Activated CD4-positive, alpha-beta T cell treated with anti-CD3 and anti-CD28 coated beads, Interleukin-2, amount 10 ng/mL, durations not matched to agents 7 days and 5 days (primary cell): ENCODE results near the gene IER3. TPM values are rescaled to one million over a fixed set of nuclear protein-coding genes. Genes with fewer than 3 reads are reported as not detected.

Experiments
- CTCF ChIA-PET: fragments of 350-600 bp; sonication (Branson Sonifier 250); formaldehyde crosslinking; loops from one replicate; lab custom pipeline; 2021; ENCODE audit warnings: antibody characterized with exemption; lab: Charles Lee
- POLR2A ChIA-PET: fragments of 350-600 bp; sonication (Branson Sonifier 250); formaldehyde crosslinking; loops from one replicate; lab custom pipeline; 2021; ENCODE audit warnings: antibody characterized with exemption; lab: Charles Lee
- DNase-seq: peaks from one replicate; pipeline ENCODE4 v3.0.0-alpha.2; 2020
- H3K27ac Mint-ChIP-seq: one replicate; pipeline ENCODE4 v1.8.0; 2021; ENCODE audit warnings: mild to moderate bottlenecking, moderate library complexity, mixed read lengths
- H3K27me3 Mint-ChIP-seq: one replicate; pipeline ENCODE4 v1.8.0; 2021; ENCODE audit warnings: mixed read lengths
- H3K36me3 Mint-ChIP-seq: one replicate; pipeline ENCODE4 v1.8.0; 2021; ENCODE audit warnings: low read depth, mixed read lengths
- H3K4me1 Mint-ChIP-seq: one replicate; pipeline ENCODE4 v1.8.0; 2021; ENCODE audit warnings: mixed read lengths
- H3K4me3 Mint-ChIP-seq: one replicate; pipeline ENCODE4 v1.8.0; 2021; ENCODE audit warnings: mild to moderate bottlenecking, moderate library complexity, mixed read lengths
- H3K9me3 Mint-ChIP-seq: one replicate; pipeline ENCODE4 v1.8.0; 2021; ENCODE audit warnings: mixed read lengths
- total RNA-seq, 2 experiments: library from RNA; stranded (reverse); gene quantifications; one replicate each; pipeline ENCODE4 v1.2.3, GENCODE V29; 2021

The IER3 gene
- total RNA-seq, 2 experiments from 2014 or later, result 30.5 to 34.9 TPM

DNA sequence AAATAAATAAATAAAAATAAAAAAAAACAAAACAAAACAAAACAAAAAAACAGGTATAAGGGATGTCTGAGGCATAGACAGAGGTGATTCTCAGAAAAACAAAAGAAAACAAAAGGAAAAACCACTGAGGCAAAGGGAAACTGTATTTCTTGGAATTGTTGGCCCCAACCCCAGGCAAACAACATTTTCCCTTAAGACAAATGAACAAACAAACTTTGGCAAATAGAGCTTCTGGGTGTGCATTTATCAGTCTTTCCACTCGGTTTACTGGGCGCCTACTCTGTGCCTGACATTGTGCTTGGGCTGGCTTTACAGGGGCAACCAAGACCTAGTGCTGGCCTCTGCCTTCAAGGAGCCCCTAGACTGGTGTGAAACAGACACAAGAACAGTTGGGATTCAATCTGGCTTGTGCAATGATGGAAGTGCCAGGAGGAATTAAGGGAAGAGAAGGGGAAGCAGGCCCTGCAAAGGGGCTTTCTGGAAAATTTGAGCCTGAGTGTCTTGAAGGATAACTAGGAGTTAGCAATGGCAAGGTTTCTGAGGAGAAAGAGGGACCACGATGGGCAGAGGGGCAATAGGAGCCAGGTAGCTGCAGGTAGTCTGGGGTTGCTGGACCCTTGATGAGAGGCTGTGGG is 33.8 kb upstream of the IER3 start:
- H3K4me3 Mint-ChIP-seq, result no peak overlapping the region
- CTCF ChIA-PET, result interaction anchor here (1.5 kb wide), 1 partner anchor 106 kb away, joined by 3 read pairs; the partner anchor contains the start of gene DHX16
- peaks cover 76% of the 10 kb centered on the region for H3K4me1 Mint-ChIP-seq
- POLR2A ChIA-PET, result no interaction called here
- H3K27me3 Mint-ChIP-seq, result no peaks in the 10 kb centered on the region
- peaks cover 7% of the 10 kb centered on the region for H3K36me3 Mint-ChIP-seq
- peak overlapping the region; percentile 79 for H3K27ac Mint-ChIP-seq
- no peaks in the 10 kb centered on the region for H3K9me3 Mint-ChIP-seq
- DNase-seq, result no peak

DNA sequence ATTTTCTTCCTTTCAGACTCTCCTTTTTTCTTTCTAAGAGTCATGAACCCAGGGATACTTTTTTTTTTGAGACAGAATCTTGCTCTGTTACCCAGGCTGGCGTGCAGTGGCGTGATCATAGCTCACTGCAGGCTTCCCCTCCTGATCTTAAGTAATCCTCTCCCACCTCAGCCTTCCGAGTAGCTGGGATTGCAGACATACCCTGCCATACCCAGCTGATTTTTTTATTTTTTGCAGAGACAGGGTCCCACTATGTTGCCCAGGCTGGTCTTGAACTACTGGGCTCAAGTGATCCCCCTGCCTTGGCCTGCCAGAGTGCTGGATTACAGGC is 32.8 kb upstream of the IER3 start:
- DNase-seq, result no peak
- Mint-ChIP-seq H3K4me3 (no peak overlapping the region), H3K9me3 (no peaks in the 10 kb centered on the region), H3K27me3 (no peaks in the 10 kb centered on the region), H3K36me3 (peaks cover 8% of the 10 kb centered on the region), H3K27ac (no peak overlapping the region), H3K4me1 (peaks cover 79% of the 10 kb centered on the region)
- ChIA-PET POLR2A (no interaction called here), CTCF (interaction anchor here (0.6 to 1.5 kb wide), 2 partner anchors 105 to 106 kb away, joined by 3 to 4 read pairs; partner anchors contain the start of gene DHX16)

DNA sequence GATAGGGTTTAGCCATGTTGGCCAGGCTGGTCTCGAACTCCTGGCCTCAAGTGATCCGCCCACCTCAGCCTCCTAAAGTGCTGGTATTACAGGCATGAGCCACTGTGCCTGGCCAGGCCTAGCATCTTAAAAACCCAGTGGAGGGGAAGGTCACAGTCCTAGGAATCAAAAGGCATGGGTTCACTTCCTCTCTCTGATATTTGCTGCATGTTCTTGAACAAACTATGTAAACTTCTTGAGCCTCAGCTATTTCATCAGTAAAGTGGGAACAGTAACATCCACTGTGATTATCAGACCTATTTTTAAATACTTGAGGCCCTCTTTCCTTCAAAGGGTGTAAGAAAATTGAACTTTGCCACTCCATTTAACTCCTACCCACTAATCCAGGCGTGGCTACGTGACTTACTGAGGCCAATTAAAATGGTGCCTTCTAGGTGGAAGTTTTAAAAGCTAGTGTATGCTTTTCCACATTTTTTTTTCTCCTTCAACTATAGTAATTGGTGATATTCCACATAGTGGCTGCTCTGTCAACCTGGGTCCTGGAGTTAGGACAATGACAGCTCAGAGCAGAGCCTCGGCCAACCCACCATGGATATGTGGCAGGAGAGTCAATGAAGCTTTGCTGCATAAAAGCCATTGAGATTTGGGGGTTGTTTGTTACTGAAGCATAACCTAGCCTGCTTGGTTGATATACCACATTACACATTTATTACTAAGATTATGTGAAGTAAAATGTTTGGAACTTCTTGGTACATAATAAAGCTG is 32.2 kb upstream of the IER3 start:
- peaks cover 77% of the 10 kb centered on the region for H3K4me1 Mint-ChIP-seq
- H3K36me3 Mint-ChIP-seq, result peaks cover 8% of the 10 kb centered on the region
- no peak overlapping the region for H3K27ac Mint-ChIP-seq
- ChIA-PET CTCF (interaction anchor here (0.6 to 1.5 kb wide), 3 partner anchors 8 to 106 kb away, joined by 3 to 4 read pairs (median 4); partner anchors contain the start of gene DHX16), POLR2A (no interaction called here)
- DNase-seq, result no peak
- H3K9me3 Mint-ChIP-seq, result no peaks in the 10 kb centered on the region
- H3K4me3 Mint-ChIP-seq, result no peak overlapping the region
- H3K27me3 Mint-ChIP-seq, result no peaks in the 10 kb centered on the region

DNA sequence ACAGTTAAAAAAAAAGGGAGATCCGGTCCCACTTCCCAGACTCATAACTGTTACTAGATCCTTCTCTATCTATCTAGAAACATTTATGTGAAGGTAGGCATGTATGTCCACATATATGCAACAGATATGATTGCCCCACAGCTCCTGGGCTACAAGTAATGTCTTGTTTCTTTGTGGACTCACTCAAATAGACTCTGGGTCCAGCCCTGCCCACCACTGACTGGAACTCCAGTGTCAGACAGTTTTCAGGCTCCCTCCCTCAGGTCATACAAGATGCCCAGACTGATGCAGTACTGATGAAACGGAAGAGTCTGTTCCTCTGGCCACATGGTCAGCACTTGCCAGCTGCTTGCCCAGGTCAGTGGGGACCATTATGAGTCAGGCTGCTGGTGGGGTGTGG is 30.8 kb upstream of the IER3 start:
- H3K4me3 Mint-ChIP-seq, result no peak overlapping the region
- no peaks in the 10 kb centered on the region for H3K27me3 Mint-ChIP-seq
- no peaks in the 10 kb centered on the region for H3K9me3 Mint-ChIP-seq
- no peak for DNase-seq
- CTCF ChIA-PET, result interaction anchor here (0.7 to 1.4 kb wide), 3 partner anchors 17 to 354 kb away, joined by 3 to 4 read pairs (median 4); no protein-coding TSS in a partner anchor
- POLR2A ChIA-PET, result no interaction called here
- H3K36me3 Mint-ChIP-seq, result peaks cover 6% of the 10 kb centered on the region
- H3K27ac Mint-ChIP-seq, result no peak overlapping the region
- H3K4me1 Mint-ChIP-seq, result peaks cover 72% of the 10 kb centered on the region

DNA sequence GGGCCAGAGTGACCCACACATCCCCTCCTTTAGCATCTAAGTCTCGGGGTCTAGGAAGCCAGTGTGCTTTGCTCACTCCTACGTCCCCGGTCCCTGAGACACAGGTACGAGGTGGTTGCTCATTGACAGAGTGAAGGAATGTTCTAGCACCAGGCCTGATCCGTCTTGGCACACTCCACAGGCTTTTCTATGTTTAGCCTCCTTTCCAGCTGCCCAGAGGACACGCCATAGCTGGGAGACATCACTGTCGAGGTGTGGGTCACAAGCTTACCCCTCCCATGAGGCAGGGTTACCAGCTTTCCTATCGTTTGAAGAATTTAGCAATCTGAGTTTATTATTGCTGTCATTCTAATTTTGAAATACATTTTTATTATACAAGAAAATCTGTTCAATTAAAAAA is 30.4 kb upstream of the IER3 start:
- H3K9me3 Mint-ChIP-seq, result no peaks in the 10 kb centered on the region
- H3K4me3 Mint-ChIP-seq, result no peak overlapping the region
- ChIA-PET CTCF (interaction anchor here (1.4 kb wide), 1 partner anchor 47 kb away, joined by 4 read pairs; no protein-coding TSS in a partner anchor), POLR2A (no interaction called here)
- no peak overlapping the region for H3K27ac Mint-ChIP-seq
- peaks cover 2% of the 10 kb centered on the region for H3K36me3 Mint-ChIP-seq
- no peak for DNase-seq
- no peaks in the 10 kb centered on the region for H3K27me3 Mint-ChIP-seq
- peaks cover 72% of the 10 kb centered on the region for H3K4me1 Mint-ChIP-seq

DNA sequence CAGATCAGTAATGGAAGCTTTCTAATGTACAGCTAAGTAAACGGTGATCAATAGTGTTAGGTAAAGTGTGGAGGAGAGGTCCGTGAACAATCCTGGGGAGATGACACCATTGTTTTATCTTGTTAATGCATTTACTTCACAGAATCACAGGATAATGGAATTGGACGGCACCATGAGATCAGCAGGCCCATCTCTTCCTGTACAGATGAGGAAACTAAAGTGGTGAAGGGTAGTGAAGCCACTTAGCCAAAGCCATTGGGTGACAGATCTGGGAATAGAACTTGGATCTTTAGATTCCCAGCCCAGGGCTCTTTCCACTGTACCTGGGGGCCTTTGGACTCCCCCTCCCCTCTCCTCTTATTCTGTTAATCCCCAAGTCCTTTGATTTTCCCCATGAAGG is 26.2 kb upstream of the IER3 start:
- no peaks in the 10 kb centered on the region for H3K27me3 Mint-ChIP-seq
- H3K4me3 Mint-ChIP-seq, result no peak overlapping the region

DNA sequence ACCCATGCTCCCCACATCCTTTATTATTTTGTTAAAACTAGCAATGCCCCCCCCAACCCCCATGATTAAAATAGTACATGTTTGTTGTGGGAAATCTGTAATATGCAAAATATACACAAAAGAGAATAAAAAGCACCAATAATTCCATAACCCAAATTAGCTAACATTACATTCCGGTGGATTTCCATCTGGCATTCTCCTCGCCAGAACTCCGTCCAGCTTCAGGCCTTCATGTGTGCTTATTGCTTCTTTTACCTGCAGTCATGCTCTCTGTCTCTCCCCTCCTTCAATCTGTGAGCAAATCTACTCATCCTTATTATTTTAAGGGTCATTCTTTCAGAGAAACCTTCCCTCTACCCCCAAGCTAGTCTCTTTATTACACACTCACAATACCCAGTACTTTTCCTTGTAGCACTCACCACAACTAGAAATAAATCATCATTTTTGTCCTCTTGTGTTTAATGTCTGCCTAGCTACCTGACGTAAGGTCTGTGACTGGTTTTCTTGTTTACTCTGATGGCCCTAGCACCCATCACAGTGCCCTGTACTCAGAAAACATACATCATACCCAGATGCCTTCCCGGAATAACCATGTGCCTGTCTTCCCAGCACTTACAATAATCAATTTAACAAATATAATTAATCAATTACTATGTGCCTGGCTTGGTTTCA is 25.6 kb upstream of the IER3 start:
- no peaks in the 10 kb centered on the region for H3K27me3 Mint-ChIP-seq
- H3K9me3 Mint-ChIP-seq, result peaks cover 2% of the 10 kb centered on the region
- no peak for DNase-seq
- H3K36me3 Mint-ChIP-seq, result peaks cover 3% of the 10 kb centered on the region
- H3K4me3 Mint-ChIP-seq, result peak overlapping the region; percentile 50
- peak overlapping the region; percentile 76 for H3K27ac Mint-ChIP-seq
- POLR2A ChIA-PET, result no interaction called here
- CTCF ChIA-PET, result interaction anchor here (0.6 to 2.4 kb wide), 10 partner anchors 11 to 310 kb away, joined by 3 to 10 read pairs (median 4); partner anchors contain the start of genes DHX16 and FLOT1
- H3K4me1 Mint-ChIP-seq, result peaks cover 75% of the 10 kb centered on the region

More for the DNA sequence above, 26.2 kb upstream of the IER3 start:
- ChIA-PET POLR2A (no interaction called here), CTCF (interaction anchor here (0.7 to 2.4 kb wide), 4 partner anchors 10 to 309 kb away, joined by 3 to 10 read pairs (median 5); partner anchors contain the start of gene DHX16)
- Mint-ChIP-seq H3K9me3 (no peaks in the 10 kb centered on the region), H3K4me1 (peaks cover 75% of the 10 kb centered on the region), H3K36me3 (peaks cover 1% of the 10 kb centered on the region), H3K27ac (peak overlapping the region; percentile 14)
- DNase-seq, result no peak

DNA sequence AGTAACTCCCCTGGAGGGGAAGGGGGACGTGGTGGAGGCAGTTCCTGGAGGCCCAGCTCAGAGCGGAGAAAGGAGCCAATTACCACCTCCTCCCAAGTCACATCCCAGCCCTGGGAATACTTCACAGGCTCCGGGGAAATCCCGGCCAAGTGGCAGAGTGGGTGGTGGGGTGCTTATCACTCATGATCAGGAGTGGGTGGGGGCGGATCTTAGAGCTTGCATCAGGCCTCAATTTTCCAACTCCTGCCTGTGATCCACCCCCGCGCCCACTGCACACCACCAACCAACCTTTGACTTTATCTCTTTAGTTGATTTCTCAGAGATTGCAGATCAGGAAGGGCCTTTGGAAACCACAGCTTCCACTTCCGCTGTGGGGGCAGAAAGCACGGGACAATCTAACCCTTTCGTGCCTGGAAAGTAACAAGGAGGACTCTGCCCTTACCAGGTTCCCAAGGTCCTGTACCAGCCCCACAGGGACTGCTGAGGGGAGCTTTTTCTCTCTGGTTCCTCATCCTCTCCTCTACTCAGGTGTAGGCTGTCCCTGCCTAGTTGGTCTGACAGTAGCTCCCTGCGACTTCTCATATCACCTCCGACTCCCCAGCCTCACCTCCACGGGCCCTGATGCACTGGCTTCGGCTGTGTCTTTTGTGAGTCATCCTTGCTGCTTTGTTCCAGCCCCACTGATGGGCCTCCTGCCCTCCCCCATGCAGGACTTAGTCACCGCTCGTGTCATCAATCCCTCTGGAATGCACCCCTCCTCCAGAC is 24.9 kb upstream of the IER3 start:
- Mint-ChIP-seq H3K27ac (peak overlapping the region; percentile 76), H3K9me3 (peaks cover 3% of the 10 kb centered on the region), H3K27me3 (no peaks in the 10 kb centered on the region), H3K4me1 (peaks cover 80% of the 10 kb centered on the region), H3K4me3 (peak overlapping the region; percentile 50), H3K36me3 (peaks cover 3% of the 10 kb centered on the region)
- DNase-seq, result peak; percentile 79
- ChIA-PET POLR2A (interaction anchor here (0.6 kb wide), 2 partner anchors 88 to 193 kb away, joined by 4 to 6 read pairs; no protein-coding TSS in a partner anchor), CTCF (interaction anchor here (0.6 to 2.4 kb wide), 10 partner anchors 10 to 137 kb away, joined by 3 to 10 read pairs (median 4); partner anchors contain the start of genes DHX16 and FLOT1)

DNA sequence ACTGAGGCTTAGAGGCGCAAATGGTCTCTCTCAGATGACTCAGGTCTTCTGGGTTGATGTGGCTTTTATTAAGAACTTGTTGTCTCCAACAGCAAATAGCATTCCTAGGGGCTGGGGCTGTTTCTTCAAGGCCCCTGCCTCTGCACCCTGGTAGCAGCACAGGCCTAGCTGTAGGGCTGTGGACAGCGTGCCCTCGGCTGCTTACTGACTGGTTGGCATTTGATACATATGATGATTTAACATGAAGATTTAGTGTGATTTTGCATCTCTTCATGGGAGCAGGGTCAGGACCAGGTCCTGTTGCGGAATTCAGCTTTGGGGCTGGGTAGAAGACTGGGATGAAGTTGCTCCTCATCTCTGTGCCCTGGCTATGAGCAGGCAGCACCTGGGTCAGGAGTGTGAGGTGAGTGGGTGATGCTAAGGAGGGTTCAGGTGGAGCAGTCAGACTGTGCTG is 24.3 kb upstream of the IER3 start:
- no peaks in the 10 kb centered on the region for H3K27me3 Mint-ChIP-seq
- H3K27ac Mint-ChIP-seq, result peak overlapping the region; percentile 76
- POLR2A ChIA-PET, result no interaction called here
- H3K36me3 Mint-ChIP-seq, result peaks cover 3% of the 10 kb centered on the region
- H3K4me3 Mint-ChIP-seq, result peak overlapping the region; percentile 50
- CTCF ChIA-PET, result interaction anchor here (1.5 to 2.4 kb wide), 6 partner anchors 10 to 96 kb away, joined by 3 to 9 read pairs (median 5); partner anchors contain the start of genes DHX16 and FLOT1
- no peak for DNase-seq
- peaks cover 4% of the 10 kb centered on the region for H3K9me3 Mint-ChIP-seq
- H3K4me1 Mint-ChIP-seq, result peaks cover 81% of the 10 kb centered on the region

DNA sequence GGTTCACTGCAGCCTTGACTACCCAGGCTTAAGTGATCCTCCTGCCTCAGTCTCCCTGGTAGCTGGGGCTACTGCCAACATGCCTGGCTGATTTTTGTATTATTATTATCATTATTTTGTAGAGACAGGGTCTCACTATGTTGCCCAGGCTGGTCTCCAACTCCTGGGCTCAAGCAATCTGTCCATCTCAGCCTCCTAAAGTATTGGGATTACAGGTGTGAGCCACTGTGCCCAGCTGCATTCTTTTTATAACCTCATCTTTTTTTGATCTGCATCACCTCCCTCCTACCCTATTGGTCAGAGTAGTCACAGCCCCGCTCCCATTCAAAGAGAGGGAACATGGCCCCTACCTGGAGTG is 23.6 kb upstream of the IER3 start:
- peak overlapping the region; percentile 76 for H3K27ac Mint-ChIP-seq
- H3K9me3 Mint-ChIP-seq, result peaks cover 4% of the 10 kb centered on the region
- peaks cover 84% of the 10 kb centered on the region for H3K4me1 Mint-ChIP-seq
- DNase-seq, result no peak
- no peaks in the 10 kb centered on the region for H3K27me3 Mint-ChIP-seq
- H3K4me3 Mint-ChIP-seq, result no peak overlapping the region
- H3K36me3 Mint-ChIP-seq, result peaks cover 3% of the 10 kb centered on the region
- ChIA-PET CTCF (interaction anchor here (0.6 to 2.4 kb wide), 7 partner anchors 11 to 860 kb away, joined by 3 to 9 read pairs (median 4); partner anchors contain the start of gene IER3), POLR2A (no interaction called here)

DNA sequence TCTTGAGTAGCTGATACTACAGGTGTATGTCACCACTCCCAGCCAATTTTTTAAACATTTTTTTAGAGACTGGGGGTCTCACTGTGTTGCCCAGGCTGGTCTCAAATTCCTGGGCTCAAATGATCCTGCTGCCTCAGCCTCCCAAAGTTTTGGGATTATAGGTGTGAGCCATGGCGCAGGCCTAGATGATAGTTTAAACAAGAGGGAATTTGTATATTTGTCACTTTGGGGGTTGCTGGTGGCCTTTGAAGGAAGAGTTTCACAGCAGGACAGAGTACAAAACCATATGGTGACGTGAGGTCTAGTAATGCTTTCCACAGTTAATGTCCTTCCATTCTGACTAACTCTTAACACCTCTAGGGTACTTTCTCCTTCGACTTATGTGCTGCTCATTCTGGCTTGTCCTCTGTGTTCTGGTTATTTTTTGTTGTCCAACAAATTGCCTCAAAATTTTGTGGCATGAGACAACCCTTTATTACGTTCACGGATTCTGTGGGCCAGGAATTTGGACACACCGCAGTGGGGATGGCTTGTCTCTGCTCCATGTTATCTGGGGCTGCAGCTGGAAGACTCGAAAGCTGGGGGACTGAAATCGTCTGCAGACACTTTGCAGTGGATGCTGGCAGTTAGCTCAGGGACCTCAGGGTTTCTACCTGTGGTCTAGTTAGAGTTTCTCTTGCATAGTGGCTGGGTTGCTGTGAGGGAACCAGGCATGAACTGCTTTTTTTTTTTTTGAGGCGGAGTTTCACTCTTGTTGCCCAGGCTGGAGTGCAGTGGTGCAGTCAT is 23.0 kb upstream of the IER3 start:
- no peaks in the 10 kb centered on the region for H3K27me3 Mint-ChIP-seq
- H3K4me1 Mint-ChIP-seq, result peaks cover 78% of the 10 kb centered on the region
- peaks cover 3% of the 10 kb centered on the region for H3K36me3 Mint-ChIP-seq
- ChIA-PET CTCF (interaction anchor here (0.6 to 2.4 kb wide), 11 partner anchors 11 to 859 kb away, joined by 3 to 9 read pairs (median 3); partner anchors contain the start of gene IER3), POLR2A (interaction anchor here (0.7 kb wide), 1 partner anchor 27 kb away, joined by 3 read pairs; no protein-coding TSS in a partner anchor)
- peak overlapping the region; percentile 76 for H3K27ac Mint-ChIP-seq
- peaks cover 4% of the 10 kb centered on the region for H3K9me3 Mint-ChIP-seq
- H3K4me3 Mint-ChIP-seq, result peak overlapping the region; percentile 23
- DNase-seq, result peak; percentile 36
